Activated naive CD8-positive, alpha-beta T cell treated with anti-CD3 and anti-CD28 coated beads, Interleukin-2, amount 50 U/mL, for 16 hours (primary cell): Measurements from ENCODE around the gene PPARA.
"Not testable (repeated sequence)": the region's sequence is repeated elsewhere in the genome, so short reads cannot be mapped to it uniquely, and the experiment has no call there.

Experiments
- DNase-seq: peaks from one replicate; pipeline ENCODE4 v3.0.0-alpha.2; 2020; ENCODE audit warnings: low read depth, low spot score

The PPARA gene

GRCh38 chr22:46169628-46170027 lies 19.3 kb downstream of the PPARA start:
- DNase-seq = no peak

- no peak for DNase-seq
Measured at GRCh38 chr22:46171940-46172339, 21.6 kb downstream of the PPARA start.

- DNase-seq = no peak
Measured at GRCh38 chr22:46172522-46173110, 22.3 kb downstream of the PPARA start.

- DNase-seq = no peak
Measured at GRCh38 chr22:46173152-46173551, 22.8 kb downstream of the PPARA start.

- no peak for DNase-seq
Measured at GRCh38 chr22:46175631-46176030, 25.3 kb downstream of the PPARA start.

- no peak for DNase-seq
Measured at GRCh38 chr22:46176508-46177003, 26.2 kb downstream of the PPARA start.

GRCh38 chr22:46178755-46179505 lies 28.6 kb downstream of the PPARA start:
- no peak for DNase-seq

GRCh38 chr22:46179748-46180147 lies 29.4 kb downstream of the PPARA start:
- no peak for DNase-seq

- no peak for DNase-seq
Measured at GRCh38 chr22:46180370-46181137, 30.2 kb downstream of the PPARA start.

GRCh38 chr22:46183733-46184132 lies 33.4 kb downstream of the PPARA start:
- no peak for DNase-seq

- DNase-seq = no peak
Measured at GRCh38 chr22:46185283-46185682, 35.0 kb downstream of the PPARA start.

- no peak for DNase-seq
Measured at GRCh38 chr22:46187862-46188261, 37.5 kb downstream of the PPARA start.

- DNase-seq = no peak
Measured at GRCh38 chr22:46192210-46192993, 42.1 kb downstream of the PPARA start.

GRCh38 chr22:46193898-46194310 lies 43.6 kb downstream of the PPARA start:
- no peak for DNase-seq

- DNase-seq = no peak
Measured at GRCh38 chr22:46195487-46196165, 45.3 kb downstream of the PPARA start.

- DNase-seq = no peak
Measured at GRCh38 chr22:46196278-46196677, 46.0 kb downstream of the PPARA start.

GRCh38 chr22:46198274-46198673 lies 47.9 kb downstream of the PPARA start:
- no peak for DNase-seq

- DNase-seq = not testable (repeated sequence)
Measured at GRCh38 chr22:46198806-46199205, 48.5 kb downstream of the PPARA start.

GRCh38 chr22:46201059-46201757 lies 50.9 kb downstream of the PPARA start:
- no peak for DNase-seq

- DNase-seq = no peak
Measured at GRCh38 chr22:46202897-46203600, 52.7 kb downstream of the PPARA start.
